Measurements from ENCODE around the gene SH3GLB1.
"Not testable (repeated sequence)": the region's sequence is repeated elsewhere in the genome, so short reads cannot be mapped to it uniquely, and the experiment has no call there.

The SH3GLB1 gene

GRCh38 chr1:86696522-86696921, 7.9 kb upstream of the SH3GLB1 start:
- Histone ChIP-seq H3K56ac (ENCODE audit: low read length) (no peak overlapping the region), H3K27ac (ENCODE audit: low read depth, low read length) (no peak overlapping the region), H3K79me2 (ENCODE audit: control insufficient read depth, insufficient read depth, low read length) (no peaks in the 10 kb centered on the region), H3K18ac (ENCODE audit: low read length) (no peak overlapping the region), H2AK5ac (ENCODE audit: low read length) (no peak overlapping the region), H3K4me2 (ENCODE audit: low read length) (no peak overlapping the region), H4K8ac (ENCODE audit: low read depth, low read length) (no peak overlapping the region), H3K9ac (ENCODE audit: low read length) (no peak overlapping the region), H2BK120ac (ENCODE audit: low read depth, low read length) (no peak overlapping the region), H3K23ac (ENCODE audit: low read length) (no peak overlapping the region), H4K5ac (ENCODE audit: low read length) (no peak overlapping the region), H3K79me1 (ENCODE audit: low read length) (no peaks in the 10 kb centered on the region), H3K4ac (ENCODE audit: low read depth, low read length) (no peak overlapping the region), H2BK15ac (replicated peaks; ENCODE audit: low read depth) (no peak overlapping the region), H2BK5ac (ENCODE audit: low read length) (no peak overlapping the region), H3K27me3 (ENCODE audit: insufficient read depth, low read length, poor library complexity) (no peaks in the 10 kb centered on the region), H3K4me1 (ENCODE audit: control insufficient read depth, low read depth, low read length) (no peaks in the 10 kb centered on the region), H3K4me3 (ENCODE audit: low read length) (no peak overlapping the region), H3K36me3 (ENCODE audit: control insufficient read depth, insufficient read depth, low read length) (no peaks in the 10 kb centered on the region)
- no peak for DNase-seq
- no CpG with 5 or more reads among the region's 1 CpG for WGBS (ENCODE audit: extremely low coverage, insufficient coverage, low lambda C conversion rate)

- no peaks in the 10 kb centered on the region for H3K36me3 ChIP-seq (ENCODE audit: control insufficient read depth, insufficient read depth, low read length)
- H3K79me2 ChIP-seq (ENCODE audit: control insufficient read depth, insufficient read depth, low read length), result no peaks in the 10 kb centered on the region
- H4K5ac ChIP-seq (ENCODE audit: low read length), result no peak overlapping the region
- H3K27me3 ChIP-seq (ENCODE audit: insufficient read depth, low read length, poor library complexity), result no peaks in the 10 kb centered on the region
- no peak overlapping the region for H2BK120ac ChIP-seq (ENCODE audit: low read depth, low read length)
- no peak overlapping the region for H3K4me2 ChIP-seq (ENCODE audit: low read length)
- no peak overlapping the region for H3K56ac ChIP-seq (ENCODE audit: low read length)
- H3K79me1 ChIP-seq (ENCODE audit: low read length), result no peaks in the 10 kb centered on the region
- DNase-seq, result no peak
- no peak overlapping the region for H3K9ac ChIP-seq (ENCODE audit: low read length)
- no CpG with 5 or more reads among the region's 2 CpGs for WGBS (ENCODE audit: extremely low coverage, insufficient coverage, low lambda C conversion rate)
- H3K18ac ChIP-seq (ENCODE audit: low read length), result no peak overlapping the region
- H3K23ac ChIP-seq (ENCODE audit: low read length), result no peak overlapping the region
- H3K27ac ChIP-seq (ENCODE audit: low read depth, low read length), result no peak overlapping the region
- H2AK5ac ChIP-seq (ENCODE audit: low read length), result no peak overlapping the region
- H2BK5ac ChIP-seq (ENCODE audit: low read length), result no peak overlapping the region
- no peak overlapping the region for H3K4ac ChIP-seq (ENCODE audit: low read depth, low read length)
- no peaks in the 10 kb centered on the region for H3K4me1 ChIP-seq (ENCODE audit: control insufficient read depth, low read depth, low read length)
- no peak overlapping the region for H2BK15ac ChIP-seq (replicated peaks; ENCODE audit: low read depth)
- no peak overlapping the region for H3K4me3 ChIP-seq (ENCODE audit: low read length)
- H4K8ac ChIP-seq (ENCODE audit: low read depth, low read length), result no peak overlapping the region
These were observed 5.2 kb upstream of the SH3GLB1 start for GRCh38 chr1:86699186-86699585.

GRCh38 chr1:86701731-86702130, 2.6 kb upstream of the SH3GLB1 start:
- Histone ChIP-seq H3K79me2 (ENCODE audit: control insufficient read depth, insufficient read depth, low read length) (peaks cover 11% of the 10 kb centered on the region), H3K4me2 (ENCODE audit: low read length) (no peak overlapping the region), H3K27me3 (ENCODE audit: insufficient read depth, low read length, poor library complexity) (no peaks in the 10 kb centered on the region), H4K5ac (ENCODE audit: low read length) (no peak overlapping the region), H3K4me1 (ENCODE audit: control insufficient read depth, low read depth, low read length) (no peaks in the 10 kb centered on the region), H4K8ac (ENCODE audit: low read depth, low read length) (no peak overlapping the region), H2BK15ac (replicated peaks; ENCODE audit: low read depth) (no peak overlapping the region), H3K79me1 (ENCODE audit: low read length) (peaks cover 3% of the 10 kb centered on the region), H3K4ac (ENCODE audit: low read depth, low read length) (no peak overlapping the region), H3K4me3 (ENCODE audit: low read length) (no peak overlapping the region), H3K27ac (ENCODE audit: low read depth, low read length) (no peak overlapping the region), H3K9ac (ENCODE audit: low read length) (no peak overlapping the region), H2AK5ac (ENCODE audit: low read length) (no peak overlapping the region), H2BK120ac (ENCODE audit: low read depth, low read length) (no peak overlapping the region), H3K18ac (ENCODE audit: low read length) (no peak overlapping the region), H3K56ac (ENCODE audit: low read length) (no peak overlapping the region), H3K23ac (ENCODE audit: low read length) (no peak overlapping the region), H2BK5ac (ENCODE audit: low read length) (no peak overlapping the region), H3K36me3 (ENCODE audit: control insufficient read depth, insufficient read depth, low read length) (no peaks in the 10 kb centered on the region)
- DNase-seq, result no peak
- WGBS (ENCODE audit: extremely low coverage, insufficient coverage, low lambda C conversion rate), result no CpG with 5 or more reads among the region's 1 CpG

- not testable (repeated sequence) for H3K36me3 ChIP-seq (ENCODE audit: control insufficient read depth, insufficient read depth, low read length); H2BK15ac ChIP-seq (replicated peaks; ENCODE audit: low read depth); H3K9ac ChIP-seq (ENCODE audit: low read length); H3K27ac ChIP-seq (ENCODE audit: low read depth, low read length); H3K4ac ChIP-seq (ENCODE audit: low read depth, low read length); H2AK5ac ChIP-seq (ENCODE audit: low read length); DNase-seq; H3K79me1 ChIP-seq (ENCODE audit: low read length); H3K4me1 ChIP-seq (ENCODE audit: control insufficient read depth, low read depth, low read length); H2BK120ac ChIP-seq (ENCODE audit: low read depth, low read length); H3K27me3 ChIP-seq (ENCODE audit: insufficient read depth, low read length, poor library complexity); H2BK5ac ChIP-seq (ENCODE audit: low read length); H3K23ac ChIP-seq (ENCODE audit: low read length); H4K8ac ChIP-seq (ENCODE audit: low read depth, low read length); H3K4me3 ChIP-seq (ENCODE audit: low read length); H4K5ac ChIP-seq (ENCODE audit: low read length); H3K56ac ChIP-seq (ENCODE audit: low read length); H3K4me2 ChIP-seq (ENCODE audit: low read length); H3K18ac ChIP-seq (ENCODE audit: low read length)
- WGBS (ENCODE audit: extremely low coverage, insufficient coverage, low lambda C conversion rate), result no CpG with 5 or more reads among the region's 5 CpGs
- H3K79me2 ChIP-seq (ENCODE audit: control insufficient read depth, insufficient read depth, low read length), result peaks cover 21% of the 10 kb centered on the region
These were observed 1.4 kb upstream of the SH3GLB1 start for GRCh38 chr1:86702954-86703494.

- Histone ChIP-seq H3K27ac (ENCODE audit: low read depth, low read length) (peak overlapping the region; percentile 6), H4K8ac (ENCODE audit: low read depth, low read length) (no peak overlapping the region), H3K27me3 (ENCODE audit: insufficient read depth, low read length, poor library complexity) (no peaks in the 10 kb centered on the region), H3K4ac (ENCODE audit: low read depth, low read length) (no peak overlapping the region), H3K79me1 (ENCODE audit: low read length) (peaks cover 3% of the 10 kb centered on the region), H3K4me1 (ENCODE audit: control insufficient read depth, low read depth, low read length) (no peaks in the 10 kb centered on the region), H3K36me3 (ENCODE audit: control insufficient read depth, insufficient read depth, low read length) (no peaks in the 10 kb centered on the region), H3K4me2 (ENCODE audit: low read length) (peak overlapping the region; percentile 86), H3K23ac (ENCODE audit: low read length) (no peak overlapping the region), H3K9ac (ENCODE audit: low read length) (peak overlapping the region; percentile 79), H4K5ac (ENCODE audit: low read length) (no peak overlapping the region), H2AK5ac (ENCODE audit: low read length) (no peak overlapping the region), H2BK15ac (replicated peaks; ENCODE audit: low read depth) (no peak overlapping the region), H3K56ac (ENCODE audit: low read length) (peak overlapping the region; percentile 92), H2BK5ac (ENCODE audit: low read length) (no peak overlapping the region), H3K4me3 (ENCODE audit: low read length) (peak overlapping the region; percentile 6), H3K18ac (ENCODE audit: low read length) (peak overlapping the region; percentile 3), H3K79me2 (ENCODE audit: control insufficient read depth, insufficient read depth, low read length) (peaks cover 21% of the 10 kb centered on the region), H2BK120ac (ENCODE audit: low read depth, low read length) (no peak overlapping the region)
- WGBS (ENCODE audit: extremely low coverage, insufficient coverage, low lambda C conversion rate), result no CpG with 5 or more reads among the region's 34 CpGs
- peak; percentile 61 for DNase-seq
These were observed 499 bp upstream of the SH3GLB1 start for GRCh38 chr1:86703696-86704457.
